Activated T-cell treated with anti-CD3 and anti-CD28 coated beads, Interleukin-2, amount 50 U/mL, for 24 hours (primary cell): ENCODE results near the gene KIF21B.

Source experiments
- DNase-seq: peaks from one replicate; pipeline ENCODE4 v3.0.0-alpha.2; 2020
- H3K27ac Mint-ChIP-seq: 2 replicates; pipeline ENCODE4 v1.8.0; 2020; ENCODE audit warnings: mild to moderate bottlenecking, mixed read lengths
- H3K27me3 Mint-ChIP-seq: 2 replicates; pipeline ENCODE4 v1.8.0; 2020; ENCODE audit warnings: mixed read lengths
- H3K36me3 Mint-ChIP-seq: 2 replicates; pipeline ENCODE4 v1.8.0; 2020; ENCODE audit warnings: low read depth, mixed read lengths
- H3K4me1 Mint-ChIP-seq: 2 replicates; pipeline ENCODE4 v1.8.0; 2020; ENCODE audit warnings: low read depth, mixed read lengths
- H3K4me3 Mint-ChIP-seq: 2 replicates; pipeline ENCODE4 v1.8.0; 2020; ENCODE audit warnings: mild to moderate bottlenecking, moderate library complexity, mixed read lengths
- H3K9me3 Mint-ChIP-seq: 2 replicates; pipeline ENCODE4 v1.8.0; 2020; ENCODE audit warnings: mixed read lengths

The KIF21B gene

DNA sequence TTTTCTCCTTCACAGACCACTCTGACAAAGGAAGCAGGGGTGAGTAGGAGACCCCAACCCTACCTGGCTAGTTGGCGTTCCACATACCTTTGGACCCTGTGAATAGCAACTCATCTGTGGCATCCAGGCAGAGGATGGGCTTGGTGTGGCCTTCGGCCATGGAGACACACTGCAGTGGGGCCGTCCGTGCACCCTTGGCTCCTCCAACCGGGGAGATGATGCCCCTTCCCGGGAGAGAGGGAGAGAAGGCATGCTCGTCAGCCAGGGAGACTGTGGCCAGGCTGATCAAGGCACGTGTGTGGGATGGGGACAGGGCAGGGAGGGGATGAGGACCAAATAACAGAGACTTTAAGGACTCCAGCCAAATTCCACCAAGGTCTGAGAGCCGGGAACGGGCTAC is 42.6 kb downstream of the KIF21B start:
- H3K27me3 Mint-ChIP-seq = no peaks in the 10 kb centered on the region
- DNase-seq = no peak
- peaks cover 97% of the 10 kb centered on the region for H3K36me3 Mint-ChIP-seq
- no peaks in the 10 kb centered on the region for H3K9me3 Mint-ChIP-seq
- H3K4me3 Mint-ChIP-seq = no peak overlapping the region
- H3K27ac Mint-ChIP-seq = peak overlapping the region; percentile 52
- H3K4me1 Mint-ChIP-seq = no peaks in the 10 kb centered on the region

DNA sequence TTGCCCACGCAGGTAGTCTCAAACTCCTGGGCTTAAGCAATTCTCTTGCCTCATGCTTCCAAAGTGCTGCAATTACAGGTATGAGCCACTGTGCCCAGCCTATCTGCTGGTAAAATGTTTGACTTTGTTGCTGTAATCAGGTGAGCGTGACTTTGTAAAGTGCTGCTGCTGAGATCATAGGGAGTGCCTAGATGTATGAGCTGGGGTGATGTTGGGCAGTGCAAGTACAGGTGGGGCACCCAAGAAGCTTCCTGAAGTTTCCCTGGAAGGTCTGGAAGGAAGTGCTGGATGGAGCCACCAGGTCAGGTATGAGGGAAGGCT is 43.1 kb downstream of the KIF21B start:
- Mint-ChIP-seq H3K36me3 (peaks cover 96% of the 10 kb centered on the region), H3K4me1 (no peaks in the 10 kb centered on the region), H3K9me3 (no peaks in the 10 kb centered on the region), H3K27ac (peak overlapping the region; percentile 66), H3K27me3 (no peaks in the 10 kb centered on the region), H3K4me3 (no peak overlapping the region)
- no peak for DNase-seq

DNA sequence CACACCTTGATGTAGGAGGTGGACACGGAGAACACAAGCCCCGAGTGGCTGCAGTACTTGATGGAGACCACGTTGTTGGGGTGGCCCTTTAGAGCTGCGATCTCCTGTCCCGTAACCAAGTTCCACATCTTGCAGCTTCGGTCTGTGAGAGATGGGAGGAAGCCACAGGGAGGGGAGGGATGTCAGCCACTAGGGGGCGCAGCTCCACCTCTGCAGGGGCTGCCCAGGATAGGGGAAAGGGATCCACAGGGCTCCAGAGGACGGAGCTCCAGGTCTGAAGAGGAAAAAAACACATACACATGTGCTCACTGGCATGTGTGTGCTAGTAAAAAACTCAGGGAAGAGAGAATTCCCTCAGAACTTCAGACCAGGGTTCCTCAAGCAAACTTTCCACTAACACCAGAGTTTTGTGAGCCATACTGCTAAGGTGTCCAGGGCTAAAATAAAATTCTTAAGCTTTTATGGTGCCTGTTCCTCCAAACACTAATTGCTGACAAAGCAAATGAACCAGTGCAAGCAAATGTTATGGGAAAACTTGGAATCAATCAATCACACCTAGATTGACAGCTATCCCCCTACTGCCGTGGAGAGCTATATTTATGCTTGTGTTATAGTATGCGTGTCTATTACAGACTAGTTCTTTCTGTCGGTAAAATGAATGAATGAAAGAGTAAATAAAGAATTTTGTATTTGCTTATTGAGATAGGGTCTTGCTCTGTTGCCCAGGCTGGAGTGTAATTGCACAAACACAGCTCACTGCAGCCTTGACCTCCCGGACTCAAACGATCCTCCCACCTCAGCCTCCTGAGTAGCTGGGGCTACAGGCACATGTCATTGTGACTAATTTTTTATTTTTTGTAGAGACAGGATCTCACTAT is 43.7 kb downstream of the KIF21B start:
- peak overlapping the region; percentile 66 for H3K27ac Mint-ChIP-seq
- no peaks in the 10 kb centered on the region for H3K9me3 Mint-ChIP-seq
- peak; percentile 78 for DNase-seq
- no peaks in the 10 kb centered on the region for H3K4me1 Mint-ChIP-seq
- no peaks in the 10 kb centered on the region for H3K27me3 Mint-ChIP-seq
- peaks cover 95% of the 10 kb centered on the region for H3K36me3 Mint-ChIP-seq
- H3K4me3 Mint-ChIP-seq = no peak overlapping the region

DNA sequence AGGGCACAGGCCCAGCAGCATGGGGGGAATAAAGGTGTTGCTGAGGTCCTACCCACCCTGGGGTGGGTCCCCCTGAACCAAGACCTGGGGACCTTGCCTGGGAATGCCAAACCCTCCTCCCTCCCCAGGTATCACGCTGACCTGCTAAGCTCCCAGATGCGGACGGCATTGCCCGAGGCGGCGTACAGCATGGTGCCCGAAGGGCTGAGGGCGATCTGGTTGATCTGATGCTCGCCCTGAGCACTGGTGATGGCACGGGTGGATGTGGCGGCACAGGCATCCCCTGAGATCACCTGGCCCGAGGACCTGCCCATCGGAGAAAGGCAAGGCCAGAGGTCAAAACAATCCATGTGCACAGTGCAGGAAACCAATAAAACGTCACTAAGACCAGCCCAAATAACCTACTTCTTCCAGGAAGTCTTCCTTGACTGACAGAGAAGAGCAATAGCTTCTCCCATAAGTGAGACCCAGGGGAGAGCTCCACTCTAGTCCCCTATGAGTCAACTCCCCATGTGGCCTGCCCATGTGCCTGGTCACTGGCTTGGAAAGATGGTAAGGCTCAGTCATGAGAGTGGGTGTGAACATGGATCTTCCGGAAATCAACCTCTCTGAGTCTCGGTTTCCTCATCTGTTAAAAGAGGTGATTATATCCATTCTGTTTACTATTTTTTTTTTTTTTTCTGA is 46.3 kb downstream of the KIF21B start:
- Mint-ChIP-seq H3K9me3 (no peaks in the 10 kb centered on the region), H3K36me3 (peaks cover 94% of the 10 kb centered on the region), H3K27ac (no peak overlapping the region), H3K4me1 (no peaks in the 10 kb centered on the region), H3K27me3 (no peaks in the 10 kb centered on the region), H3K4me3 (no peak overlapping the region)
- DNase-seq = no peak

DNA sequence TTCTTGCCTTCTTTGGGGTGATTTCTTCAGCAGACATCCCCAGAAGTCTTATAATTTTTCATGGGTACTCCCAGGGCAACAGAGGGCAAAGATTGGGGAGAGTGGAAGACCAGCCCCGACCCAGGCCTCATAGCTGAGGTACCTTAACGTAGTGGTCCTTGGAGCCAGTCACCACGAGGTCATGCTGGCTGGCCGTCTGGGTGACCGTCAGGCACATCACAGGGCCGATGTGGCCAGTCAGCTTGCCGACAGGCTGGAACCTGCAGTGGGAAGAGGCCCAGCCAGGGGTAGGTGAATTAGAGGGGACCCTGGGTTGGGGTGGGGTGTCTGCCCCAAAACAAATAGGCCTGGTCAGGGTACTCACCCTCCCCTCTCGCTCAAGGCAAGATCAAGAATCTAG is 46.9 kb downstream of the KIF21B start:
- Mint-ChIP-seq H3K4me1 (peaks cover 2% of the 10 kb centered on the region), H3K4me3 (no peak overlapping the region), H3K27ac (no peak overlapping the region), H3K36me3 (peaks cover 91% of the 10 kb centered on the region), H3K9me3 (no peaks in the 10 kb centered on the region), H3K27me3 (no peaks in the 10 kb centered on the region)
- DNase-seq = no peak

DNA sequence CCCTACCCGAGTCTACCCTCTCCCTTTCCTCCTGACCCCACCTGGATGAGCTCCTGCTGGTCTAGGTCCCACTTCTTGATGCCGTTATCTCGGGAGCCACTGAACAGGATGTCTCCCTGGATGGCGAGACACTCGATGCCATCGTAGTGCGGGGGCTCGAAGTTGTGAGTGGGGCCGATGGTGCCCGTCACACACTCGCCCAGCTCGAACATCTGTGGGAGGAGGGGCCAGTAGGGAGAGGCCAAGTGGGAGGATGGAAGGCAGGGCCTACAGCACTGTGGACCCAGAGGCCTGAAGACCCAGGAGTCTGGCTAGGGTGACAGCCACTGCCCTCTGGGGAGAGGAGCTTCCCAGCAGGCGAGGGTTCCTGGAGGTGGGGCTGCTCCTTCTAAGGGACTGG is 48.1 kb downstream of the KIF21B start:
- DNase-seq = no peak
- Mint-ChIP-seq H3K4me1 (peaks cover 7% of the 10 kb centered on the region), H3K27me3 (no peaks in the 10 kb centered on the region), H3K4me3 (no peak overlapping the region), H3K9me3 (no peaks in the 10 kb centered on the region), H3K27ac (no peak overlapping the region), H3K36me3 (peaks cover 91% of the 10 kb centered on the region)

DNA sequence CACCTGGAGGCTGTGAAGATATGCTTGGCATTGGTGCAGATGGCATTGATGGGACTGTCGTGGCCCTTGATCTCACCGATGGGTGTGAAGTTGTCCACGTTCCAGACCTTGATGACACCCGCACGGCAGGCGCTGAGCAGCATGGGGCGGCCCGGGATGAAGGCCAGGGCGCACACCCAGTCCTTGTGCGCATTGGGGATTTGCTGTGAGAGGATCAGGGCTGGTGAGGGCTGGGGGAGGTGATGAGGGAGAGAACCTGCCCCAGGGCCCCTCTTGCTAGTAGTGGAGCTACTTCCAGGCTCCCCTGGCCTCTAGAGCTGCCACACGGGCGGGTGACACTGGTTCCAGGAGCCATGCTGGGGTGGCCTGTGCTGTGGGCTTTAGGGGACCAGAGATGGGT is 48.8 kb downstream of the KIF21B start:
- Mint-ChIP-seq H3K27ac (no peak overlapping the region), H3K9me3 (no peaks in the 10 kb centered on the region), H3K4me1 (peaks cover 14% of the 10 kb centered on the region), H3K4me3 (no peak overlapping the region), H3K27me3 (no peaks in the 10 kb centered on the region), H3K36me3 (peaks cover 89% of the 10 kb centered on the region)
- no peak for DNase-seq

DNA sequence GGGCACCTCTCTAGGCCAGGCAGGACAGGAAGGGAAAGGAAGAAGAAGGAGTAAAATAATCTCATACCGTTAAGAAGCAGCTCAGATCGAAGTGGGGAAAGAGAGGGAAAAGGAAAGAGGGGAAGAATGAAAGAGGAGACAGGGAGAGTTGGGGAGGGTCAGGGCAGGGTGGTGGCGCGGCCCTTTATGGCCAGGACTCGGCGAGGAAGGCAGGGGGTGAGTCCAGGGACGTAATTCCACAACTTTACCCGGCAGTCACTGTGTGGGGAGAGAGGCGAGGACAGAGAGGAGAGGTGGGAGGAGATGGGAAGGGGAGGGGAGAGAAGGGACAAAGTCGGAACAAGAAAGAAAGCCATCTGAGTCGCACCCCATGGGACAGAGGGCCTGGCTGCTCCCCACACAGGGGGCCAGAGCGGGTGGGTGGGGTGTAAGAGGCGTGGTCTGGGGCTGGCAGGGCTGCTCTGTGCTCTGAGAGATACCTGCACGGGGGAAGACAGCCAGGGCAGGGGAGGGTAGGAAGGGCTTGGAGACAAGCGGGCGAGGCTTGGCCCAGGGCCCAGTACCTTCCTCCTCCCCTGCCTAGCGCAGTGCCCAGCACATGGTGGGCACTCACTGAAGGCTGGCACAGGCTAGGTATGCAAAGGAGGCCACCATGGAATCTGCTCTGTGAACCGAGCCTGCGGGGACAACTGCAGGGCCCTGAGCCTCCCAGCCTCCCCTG is 49.4 kb downstream of the KIF21B start:
- no peaks in the 10 kb centered on the region for H3K27me3 Mint-ChIP-seq
- no peaks in the 10 kb centered on the region for H3K9me3 Mint-ChIP-seq
- peaks cover 17% of the 10 kb centered on the region for H3K4me1 Mint-ChIP-seq
- no peak overlapping the region for H3K4me3 Mint-ChIP-seq
- no peak overlapping the region for H3K27ac Mint-ChIP-seq
- H3K36me3 Mint-ChIP-seq = peaks cover 88% of the 10 kb centered on the region
- no peak for DNase-seq

DNA sequence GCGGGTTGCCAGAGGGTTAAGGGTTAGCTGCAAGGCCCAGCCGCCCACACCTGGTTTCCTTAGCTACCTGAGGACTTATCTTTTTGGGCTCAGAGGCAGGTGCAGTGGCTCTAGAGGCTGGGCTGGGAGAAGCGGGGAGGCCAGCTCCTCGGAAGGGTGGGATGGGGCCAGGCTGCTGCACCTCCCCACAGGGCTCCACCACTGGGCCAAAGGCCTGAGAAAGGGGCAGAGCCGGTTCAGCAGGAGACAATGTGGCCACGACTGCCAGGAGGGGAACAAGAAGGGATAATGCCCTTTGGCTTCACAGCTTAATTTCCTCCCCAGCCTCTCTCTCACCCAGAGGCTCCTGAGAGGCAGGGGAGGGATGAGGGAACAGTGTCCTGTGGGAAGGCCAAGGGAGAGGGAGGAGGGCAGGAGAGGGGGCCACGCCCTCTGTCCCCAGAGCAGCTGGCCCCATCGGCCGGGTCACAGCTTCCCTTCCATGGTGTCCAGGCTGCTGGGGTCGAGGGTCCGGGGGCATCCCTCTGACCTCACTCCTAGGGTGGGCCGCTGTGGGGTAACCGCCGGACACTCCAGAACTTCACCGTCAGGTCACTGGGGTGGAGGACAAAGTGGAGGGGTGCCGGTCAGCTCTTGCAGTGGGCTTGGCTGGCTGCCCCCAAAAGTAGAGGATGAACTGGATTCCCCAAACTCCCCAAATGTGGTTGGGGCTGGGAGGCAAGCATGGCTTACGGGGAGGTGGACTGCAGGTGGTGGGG is 50.4 kb downstream of the KIF21B start:
- Mint-ChIP-seq H3K4me1 (peaks cover 17% of the 10 kb centered on the region), H3K9me3 (no peaks in the 10 kb centered on the region), H3K27me3 (no peaks in the 10 kb centered on the region), H3K36me3 (peaks cover 81% of the 10 kb centered on the region), H3K4me3 (no peak overlapping the region), H3K27ac (no peak overlapping the region)
- no peak for DNase-seq

DNA sequence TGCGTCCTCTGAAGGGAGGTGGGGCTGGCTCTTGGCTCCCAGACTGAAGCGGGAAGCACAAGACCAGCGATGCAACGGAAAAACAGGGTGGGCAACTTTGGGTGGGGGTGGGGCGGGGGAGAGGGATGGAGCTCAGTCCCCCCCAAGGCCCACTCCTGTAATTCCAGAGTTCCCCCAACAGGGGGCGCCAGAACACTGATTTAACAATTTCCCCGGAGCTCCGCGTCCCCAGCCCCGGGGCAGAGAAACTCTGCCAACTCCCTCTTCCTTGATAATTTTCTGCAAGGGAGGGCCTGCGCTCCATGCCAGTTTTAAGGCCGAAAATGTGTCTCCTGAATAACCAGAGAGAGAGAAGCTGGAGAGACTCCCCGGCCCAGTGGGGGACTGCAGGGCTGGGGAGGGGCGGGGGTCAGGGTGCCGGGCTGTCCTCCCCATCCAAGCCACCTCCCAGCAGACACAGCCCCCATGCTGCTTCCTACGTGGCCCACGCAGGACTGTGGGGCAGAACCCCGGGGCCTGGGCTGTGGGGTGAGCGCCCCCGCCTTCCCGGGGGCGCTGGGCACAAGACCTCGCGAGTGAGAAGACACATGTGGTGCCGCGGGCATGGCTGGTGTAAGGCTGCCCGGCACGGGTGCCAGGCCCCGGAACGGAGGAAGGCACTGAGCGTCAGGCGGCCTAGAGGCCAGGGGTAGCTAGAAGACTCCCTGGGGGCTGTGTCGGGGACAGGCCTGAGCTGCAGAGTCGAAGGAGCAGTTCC is 51.4 kb downstream of the KIF21B start:
- peaks cover 73% of the 10 kb centered on the region for H3K36me3 Mint-ChIP-seq
- H3K4me3 Mint-ChIP-seq = no peak overlapping the region
- no peaks in the 10 kb centered on the region for H3K9me3 Mint-ChIP-seq
- H3K27me3 Mint-ChIP-seq = no peaks in the 10 kb centered on the region
- peaks cover 17% of the 10 kb centered on the region for H3K4me1 Mint-ChIP-seq
- peak; percentile 77 for DNase-seq
- H3K27ac Mint-ChIP-seq = peak overlapping the region; percentile 47

DNA sequence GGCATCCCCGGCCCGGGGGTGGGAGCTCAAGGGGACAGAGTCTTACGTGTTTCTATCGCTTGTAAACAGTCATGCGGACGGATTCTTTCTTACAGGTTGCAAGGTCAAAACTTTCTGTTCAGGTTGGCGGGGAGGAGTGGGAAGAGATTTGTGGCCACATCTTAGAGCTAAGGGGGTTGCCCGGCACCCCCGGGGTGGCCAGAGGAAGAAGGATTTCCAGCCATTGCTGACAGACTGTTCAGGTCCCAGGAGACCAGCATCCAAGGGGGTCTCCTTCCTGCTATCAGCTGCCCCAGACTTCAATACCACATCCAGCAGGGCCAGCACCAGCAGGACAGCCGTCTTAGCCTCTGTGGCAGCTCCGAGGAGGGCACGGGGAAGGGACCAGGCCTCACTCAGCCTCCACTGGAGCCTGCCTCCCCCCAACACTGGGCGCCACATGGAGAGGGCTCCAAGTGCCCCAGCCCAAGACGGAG is 52.0 kb downstream of the KIF21B start:
- Mint-ChIP-seq H3K27ac (peak overlapping the region; percentile 24), H3K27me3 (no peaks in the 10 kb centered on the region), H3K4me1 (peaks cover 17% of the 10 kb centered on the region), H3K4me3 (no peak overlapping the region), H3K9me3 (no peaks in the 10 kb centered on the region), H3K36me3 (peaks cover 66% of the 10 kb centered on the region)
- DNase-seq = no peak

DNA sequence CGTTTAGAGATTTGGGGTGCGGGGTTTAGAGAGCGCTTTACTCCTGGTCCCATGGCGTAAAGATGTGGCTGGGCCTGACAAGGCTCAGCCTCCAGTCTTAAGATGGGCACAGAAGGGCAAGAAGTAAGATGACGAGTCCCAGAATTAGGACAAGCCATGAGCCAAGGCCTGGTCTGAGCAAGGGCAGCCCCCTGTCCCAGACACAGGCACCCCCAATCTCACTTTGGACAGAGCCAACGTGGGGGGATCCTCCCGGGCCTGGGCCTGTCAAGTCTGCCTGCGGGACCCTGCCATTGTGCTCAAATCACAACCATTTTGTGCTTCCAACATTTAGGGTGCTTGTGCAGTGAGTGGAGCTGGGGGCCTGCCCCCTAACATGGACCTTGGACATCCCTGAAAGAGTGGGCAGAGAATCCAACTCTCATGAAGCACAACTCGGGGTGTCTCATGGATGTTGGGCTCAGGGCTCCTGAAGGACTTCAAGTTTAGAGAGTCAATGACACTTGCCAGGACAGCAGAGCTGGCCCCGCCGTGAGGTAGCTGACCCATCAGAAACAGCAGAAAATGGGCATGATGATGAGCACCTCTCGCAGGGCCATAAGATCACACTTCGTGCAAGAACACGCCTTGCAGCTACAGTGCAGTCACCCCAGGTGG is 52.6 kb downstream of the KIF21B start:
- Mint-ChIP-seq H3K27me3 (no peaks in the 10 kb centered on the region), H3K4me1 (peaks cover 17% of the 10 kb centered on the region), H3K9me3 (no peaks in the 10 kb centered on the region), H3K27ac (peak overlapping the region; percentile 24), H3K4me3 (no peak overlapping the region), H3K36me3 (peaks cover 61% of the 10 kb centered on the region)
- DNase-seq = no peak

DNA sequence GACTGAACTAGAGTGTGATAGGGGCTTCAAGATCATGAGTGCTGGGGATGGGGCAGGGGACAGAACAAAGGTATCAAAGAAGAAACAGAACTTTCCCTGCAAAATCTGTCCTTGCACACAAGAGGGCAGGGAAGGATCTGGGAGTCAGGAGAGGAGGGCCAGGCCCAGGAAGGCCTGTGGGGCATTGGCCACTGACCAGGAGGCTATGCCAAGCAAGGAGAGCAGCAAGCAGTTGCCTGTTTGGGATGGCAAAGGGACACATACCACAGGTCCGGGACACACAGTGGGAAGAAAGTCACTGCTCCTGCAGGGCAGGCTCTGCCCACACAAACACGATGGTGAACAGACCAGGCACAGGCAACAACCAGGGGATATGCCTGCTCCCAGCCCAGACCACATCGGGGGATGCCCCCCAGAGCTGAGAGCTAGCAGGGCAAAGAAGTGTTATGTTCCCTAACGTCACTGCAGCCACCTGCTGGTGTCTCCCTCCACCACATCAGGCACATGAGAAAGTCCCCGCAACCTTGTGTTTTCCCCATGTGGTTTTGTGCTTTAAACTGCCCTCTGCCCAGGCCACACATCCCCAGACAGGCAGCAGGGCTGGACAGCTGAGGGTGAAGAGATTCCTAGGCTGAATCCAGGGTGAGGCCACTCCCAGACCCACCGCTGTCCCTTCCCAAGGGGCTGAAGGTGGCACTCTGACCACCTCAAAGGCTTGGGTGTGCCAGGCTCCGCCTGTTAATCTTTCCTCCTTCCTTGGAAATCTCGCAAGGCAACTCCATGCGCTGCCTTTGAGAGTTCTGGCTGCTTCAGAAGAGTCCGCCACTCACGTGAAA is 53.6 kb downstream of the KIF21B start:
- Mint-ChIP-seq H3K36me3 (peaks cover 54% of the 10 kb centered on the region), H3K4me1 (peaks cover 17% of the 10 kb centered on the region), H3K4me3 (no peak overlapping the region), H3K9me3 (no peaks in the 10 kb centered on the region), H3K27ac (peak overlapping the region; percentile 31), H3K27me3 (no peaks in the 10 kb centered on the region)
- DNase-seq = no peak
